ENCODE data around the gene AKAP8L.

Gene AKAP8L

DNA sequence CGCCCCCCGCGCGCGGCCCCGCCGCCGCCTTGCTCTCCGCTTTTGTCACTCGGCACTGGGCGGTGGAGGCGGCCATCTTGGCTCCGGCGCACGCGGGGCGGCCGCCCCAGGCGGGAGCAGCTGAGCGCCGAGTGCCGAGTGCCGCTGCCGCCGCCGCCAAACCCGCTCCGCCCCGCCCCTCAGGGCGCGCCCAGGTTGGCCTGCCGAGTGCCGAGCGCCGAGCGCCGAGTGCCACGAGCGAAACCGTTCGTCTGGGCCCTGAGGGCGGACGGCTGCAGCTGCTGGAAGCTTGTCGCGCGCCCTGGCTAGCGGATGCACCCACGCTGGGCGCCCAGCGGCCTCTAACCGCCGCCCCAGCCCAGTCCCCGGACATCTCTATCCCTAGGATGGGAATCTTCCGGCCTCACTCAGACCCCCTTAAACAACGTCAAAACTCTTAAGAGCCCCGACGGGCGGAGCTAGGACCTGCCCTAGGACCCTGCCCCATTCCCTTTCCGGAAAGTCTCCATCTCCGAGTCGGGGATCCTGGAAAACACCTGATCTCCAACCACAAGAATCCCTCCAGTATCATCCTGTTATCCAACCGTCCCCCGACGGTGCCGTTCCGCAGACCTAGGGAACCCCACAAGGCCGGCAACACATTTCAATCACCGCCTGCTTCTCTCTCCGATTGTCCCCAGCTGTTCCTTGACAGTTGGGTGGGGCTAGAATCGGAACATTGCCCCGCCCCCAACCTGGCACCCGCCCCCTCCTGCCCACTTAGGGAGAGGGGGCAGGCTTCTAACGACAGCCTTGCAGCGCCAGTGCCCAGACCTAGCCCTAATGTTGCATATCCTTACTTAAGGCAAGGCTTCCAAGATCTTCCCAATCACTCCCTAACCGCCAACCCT lies 14.1 kb upstream of the AKAP8L start:
- DNase-seq = peak; percentile 77 to 90

DNA sequence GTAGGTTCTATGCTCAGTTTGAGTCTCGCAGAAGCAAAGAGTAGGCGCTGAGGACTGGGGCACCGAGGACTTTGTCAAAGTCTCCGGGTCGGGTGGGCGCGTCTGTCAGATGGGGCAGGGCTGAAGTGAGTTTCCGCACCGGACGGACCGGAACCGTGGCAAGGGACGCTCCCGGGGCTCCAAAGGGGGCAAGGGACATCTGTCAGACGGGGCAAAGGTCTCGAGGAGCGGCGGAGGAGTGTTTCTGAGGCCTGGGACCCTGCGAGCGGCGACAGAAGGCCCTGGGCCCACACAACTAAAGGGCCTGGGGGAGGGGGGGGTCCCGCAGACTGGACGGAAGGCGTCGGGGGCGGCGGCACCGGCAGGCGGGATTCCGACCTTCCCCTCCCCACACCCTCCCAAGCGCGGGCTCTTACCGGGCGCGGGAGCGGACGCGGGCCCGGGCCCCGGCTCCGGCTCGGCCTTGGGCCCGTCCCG lies 13.3 kb upstream of the AKAP8L start:
- no peak for DNase-seq

DNA sequence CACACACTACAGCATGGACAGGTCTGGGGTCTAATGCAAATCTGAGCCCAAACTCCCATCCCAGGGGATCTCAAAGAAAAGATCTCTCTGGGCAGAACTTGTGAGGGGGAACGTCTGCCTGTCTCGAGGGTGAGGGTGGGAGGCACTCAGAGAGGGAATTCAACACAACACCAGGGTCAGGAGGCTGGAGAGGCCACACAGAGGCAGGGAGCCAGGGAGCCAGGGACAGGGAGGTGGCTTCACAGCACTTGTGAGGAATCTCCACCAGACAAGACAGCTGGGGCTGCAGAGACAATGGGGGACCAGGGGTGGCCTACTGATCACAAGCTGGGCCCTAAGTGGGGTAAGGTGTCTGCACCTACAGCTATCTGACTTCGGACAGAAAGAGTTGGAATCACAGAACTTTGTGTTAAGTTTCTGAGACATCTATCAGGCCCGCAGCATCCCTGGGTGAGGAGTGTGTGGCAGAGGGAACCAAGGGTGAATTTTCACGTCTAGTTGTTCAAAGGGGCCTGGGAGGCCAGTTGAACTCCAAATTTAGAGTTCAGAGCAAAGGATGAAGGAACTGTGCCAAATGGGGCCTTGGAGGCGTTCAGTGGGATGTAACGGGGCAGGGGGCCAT lies 12.7 kb upstream of the AKAP8L start:
- no peak for DNase-seq

DNA sequence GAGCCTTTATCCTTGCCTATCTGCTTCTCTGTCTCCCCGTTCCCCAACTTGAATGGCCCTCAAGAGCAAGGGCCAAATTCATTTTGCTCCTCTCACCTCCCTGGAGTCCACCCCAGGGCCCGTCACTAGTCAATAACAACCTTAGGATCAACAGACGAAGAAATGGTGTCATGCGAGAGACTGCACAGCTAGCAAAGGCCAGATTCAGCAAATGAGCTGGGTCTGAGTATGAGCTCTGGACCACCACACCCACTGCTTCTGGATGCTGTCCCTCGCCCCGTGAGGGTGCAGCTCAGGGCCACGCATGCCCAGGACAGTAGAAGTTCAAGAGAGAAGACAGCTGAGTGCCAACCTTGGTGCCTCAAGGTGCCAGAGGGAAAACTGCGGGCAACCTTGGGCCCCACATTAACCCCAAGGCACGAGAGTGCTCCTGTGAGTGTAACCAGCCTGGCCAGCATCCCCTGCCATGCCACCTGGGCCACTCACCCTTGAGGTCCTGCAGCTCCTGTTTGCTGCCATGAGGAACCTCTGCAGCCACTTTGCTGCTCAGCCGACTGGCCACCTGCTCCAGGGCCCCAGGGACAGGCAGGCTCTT lies 11.8 kb upstream of the AKAP8L start:
- DNase-seq = no peak

DNA sequence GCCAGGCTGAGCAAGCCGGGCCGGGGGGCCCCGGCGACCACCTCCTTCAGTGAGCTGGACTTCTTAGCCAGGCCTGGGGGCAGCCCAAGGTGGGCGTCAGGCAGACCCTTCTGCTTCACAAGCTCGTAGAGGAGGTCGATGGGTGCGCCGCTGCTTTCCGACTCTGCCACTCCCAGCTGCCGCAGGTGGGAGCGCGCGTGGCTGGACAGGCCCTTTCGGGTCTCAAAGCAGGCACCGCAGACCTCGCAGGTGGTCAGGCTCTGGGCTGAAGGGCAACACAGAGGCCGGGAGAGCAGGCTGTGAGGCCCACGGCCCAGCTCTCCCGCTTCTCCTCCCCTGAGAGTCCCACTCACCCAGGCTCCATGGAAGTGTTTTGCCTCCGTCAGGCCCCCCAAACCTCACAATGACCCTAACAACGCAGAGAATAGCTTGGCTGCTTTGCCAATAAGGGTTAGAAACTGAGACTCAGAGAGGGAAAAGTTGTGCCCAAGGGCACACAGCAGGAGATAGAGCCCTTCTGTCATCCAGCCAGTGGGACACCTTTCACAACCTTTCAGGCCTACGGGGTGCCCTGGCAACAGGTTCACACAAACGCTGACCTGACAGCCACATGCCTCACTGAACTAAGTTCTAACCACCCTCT lies 11.2 kb upstream of the AKAP8L start:
- DNase-seq = no peak

DNA sequence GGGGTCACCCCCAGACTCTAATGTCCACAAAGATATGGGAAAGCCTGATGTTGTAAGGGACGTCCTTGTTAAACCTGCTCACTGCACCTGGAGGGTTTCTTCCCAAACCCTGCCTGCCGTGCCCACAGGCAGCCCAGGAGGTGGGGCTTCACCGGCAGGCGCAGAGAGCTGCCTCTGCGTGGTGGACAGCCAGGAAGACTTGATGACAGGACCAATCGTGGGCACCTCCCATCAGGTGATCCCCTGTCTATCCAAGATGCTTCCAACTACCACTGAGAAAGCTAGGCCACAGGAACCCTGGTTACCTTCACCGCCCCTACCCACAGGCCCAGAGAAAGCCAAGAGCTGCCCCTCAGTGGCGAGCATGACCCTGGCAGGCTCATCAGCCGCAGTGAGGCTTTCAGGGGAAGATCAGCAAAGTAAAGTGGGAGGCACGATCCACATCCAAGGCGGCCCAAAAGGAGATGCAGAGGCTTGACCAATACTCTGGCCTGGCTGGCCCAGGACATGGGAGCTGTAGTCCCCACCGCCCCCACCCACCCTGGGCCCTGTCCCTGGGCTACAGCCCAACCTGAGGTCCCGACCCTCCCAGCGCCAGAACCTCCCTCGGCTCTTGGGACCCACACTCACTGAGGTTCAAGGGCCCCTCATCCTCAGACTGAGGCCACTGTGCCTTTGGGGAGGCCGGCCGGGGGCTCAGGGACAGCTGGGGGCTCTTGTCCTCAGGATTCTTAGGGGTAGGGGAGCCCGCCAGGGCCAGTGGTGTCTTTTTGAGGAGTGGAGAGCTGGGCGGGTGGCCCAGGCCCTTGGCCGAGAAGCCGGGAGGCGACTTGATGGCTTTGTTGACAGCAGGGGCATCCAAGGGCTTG lies 10.4 kb upstream of the AKAP8L start:
- DNase-seq = no peak

DNA sequence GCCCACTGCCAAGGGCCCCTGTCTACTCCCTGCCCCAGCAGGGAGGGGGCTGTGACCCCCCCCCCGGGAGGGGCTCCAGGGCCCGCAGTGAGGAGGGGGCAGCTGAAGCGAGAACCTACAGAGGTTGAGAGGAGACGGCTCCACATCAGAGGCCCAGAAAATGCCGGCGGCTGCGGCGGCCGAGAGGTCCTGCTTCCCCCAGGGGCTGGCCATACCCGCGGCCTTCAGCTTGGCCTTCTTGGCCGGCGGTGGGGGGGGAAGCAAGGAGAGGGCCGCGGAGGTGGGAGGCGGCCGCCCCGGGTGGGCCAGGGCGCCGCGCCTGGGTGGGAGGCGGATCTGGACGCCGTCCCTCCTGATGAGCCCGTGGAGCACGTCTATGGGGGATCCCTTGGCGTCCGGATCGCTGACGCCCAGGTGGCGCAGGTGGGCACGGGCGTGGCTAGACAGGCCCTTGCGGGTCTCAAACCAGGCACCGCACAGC lies 9.2 kb upstream of the AKAP8L start:
- no peak for DNase-seq

DNA sequence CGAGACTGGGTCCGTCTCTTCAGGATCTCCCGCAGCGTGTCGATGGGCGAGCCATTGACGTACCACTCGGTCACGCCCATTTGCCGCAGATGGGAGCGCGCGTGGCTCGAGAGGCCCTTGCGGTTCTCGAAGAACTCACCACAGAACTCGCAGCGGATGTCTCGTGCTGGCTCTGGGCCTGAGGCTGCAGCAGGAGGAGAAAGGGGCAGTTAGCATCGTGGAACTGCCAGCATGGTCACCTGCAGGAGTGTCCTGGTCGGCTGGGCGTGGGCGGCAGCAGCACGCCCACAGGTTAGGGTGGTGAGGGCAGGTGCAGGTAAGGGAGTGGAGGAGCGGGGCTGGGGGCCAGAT lies 8.5 kb upstream of the AKAP8L start:
- DNase-seq = no peak

DNA sequence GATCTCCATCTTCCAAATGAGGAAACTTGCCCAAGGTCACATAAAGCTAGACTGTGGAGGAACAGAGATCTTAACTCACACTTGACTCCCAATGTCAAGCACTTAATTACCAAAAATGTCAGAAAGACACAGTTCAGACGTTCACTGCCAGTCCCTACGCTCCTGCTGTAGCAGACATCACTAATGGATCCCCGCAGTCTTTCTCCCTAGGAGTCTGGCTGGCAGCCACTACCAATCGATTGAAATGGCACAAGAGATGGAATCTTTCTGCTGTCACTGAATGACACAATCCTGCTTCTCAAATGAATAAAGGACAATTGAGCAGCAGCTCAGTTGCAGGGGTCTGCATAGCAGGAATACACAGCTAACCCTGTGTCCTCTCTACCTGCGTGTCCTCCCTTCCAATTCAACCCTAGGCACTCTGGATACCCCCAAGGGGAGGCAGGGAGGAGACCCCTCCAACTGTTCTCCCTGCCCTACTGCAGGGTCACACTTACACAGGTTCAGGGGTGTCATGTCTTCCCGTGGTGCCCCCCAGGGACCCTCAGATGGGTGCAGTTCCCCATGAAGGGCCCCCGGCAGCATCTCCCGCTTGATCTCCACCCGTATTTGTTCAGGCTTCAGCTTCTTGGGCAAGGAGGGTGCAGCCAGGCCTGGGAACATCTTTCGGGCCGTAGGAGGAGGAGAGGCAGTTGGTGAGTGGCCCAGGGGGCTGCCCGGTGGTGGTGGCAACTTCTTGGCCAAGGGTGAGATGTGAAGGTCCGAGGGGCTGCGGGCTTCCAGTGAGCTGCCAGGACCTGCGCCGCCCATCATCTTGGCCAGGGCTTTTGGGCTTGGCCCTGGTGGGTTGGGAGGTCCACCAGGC lies 7.9 kb upstream of the AKAP8L start:
- no peak for DNase-seq

DNA sequence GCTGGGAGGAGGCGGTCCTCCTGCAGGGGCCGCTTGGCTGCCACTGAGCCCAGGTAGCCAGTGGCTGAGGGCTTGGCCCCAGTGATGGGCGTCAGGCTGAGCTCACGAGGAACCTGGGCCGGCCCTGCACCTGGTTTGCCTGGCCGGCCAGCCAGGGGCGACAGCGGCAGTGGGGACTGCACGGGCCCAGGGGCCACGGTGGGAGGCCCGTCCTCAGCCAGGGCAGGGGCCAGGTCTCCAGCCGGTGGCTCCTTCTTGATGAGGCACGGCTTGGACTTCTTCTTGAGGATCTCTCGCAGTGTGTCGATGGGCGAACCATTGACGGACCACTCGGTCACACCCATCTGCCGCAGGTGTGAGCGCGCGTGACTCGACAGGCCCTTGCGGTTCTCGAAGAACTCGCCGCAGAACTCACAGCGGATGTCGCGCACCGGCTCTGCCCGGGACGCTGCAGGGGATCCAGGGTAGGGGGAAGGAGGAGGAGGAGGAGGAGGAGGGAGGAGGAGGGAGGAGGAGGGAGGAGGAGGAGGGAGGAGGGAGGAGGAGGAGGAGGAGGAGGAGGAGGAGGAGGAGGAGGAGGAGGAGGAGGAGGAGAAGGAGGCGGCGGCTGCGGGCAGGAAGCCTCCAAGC lies 6.6 kb upstream of the AKAP8L start:
- DNase-seq = no peak

DNA sequence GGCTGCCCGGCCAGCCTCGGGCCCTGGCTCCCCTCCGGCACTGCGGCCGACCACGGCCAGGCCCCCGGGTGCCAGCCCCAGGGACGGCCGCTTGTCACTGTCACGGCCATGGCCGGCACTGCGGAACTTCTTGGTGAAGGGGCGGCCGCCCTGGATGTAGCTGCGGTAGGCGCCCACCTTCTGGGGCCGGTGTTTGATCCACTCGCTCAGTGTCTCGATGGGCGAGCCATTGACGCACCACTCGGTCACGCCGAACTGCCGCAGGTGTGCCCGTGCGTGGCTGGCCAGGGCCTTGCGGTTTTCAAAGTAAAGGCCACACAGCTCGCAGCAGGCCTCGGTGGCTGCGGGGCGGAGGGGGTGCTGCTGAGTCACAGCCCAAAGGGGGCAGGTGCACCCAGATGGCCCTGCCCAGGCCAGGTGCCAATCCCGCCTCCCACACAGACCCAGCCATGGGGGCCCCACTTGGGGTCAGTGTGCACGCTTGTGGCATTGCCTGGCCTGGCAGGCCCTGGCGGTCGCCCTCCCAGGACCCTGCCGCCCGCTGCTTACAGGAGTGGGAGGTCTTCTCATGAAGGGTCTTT lies 6.0 kb upstream of the AKAP8L start:
- DNase-seq = no peak

DNA sequence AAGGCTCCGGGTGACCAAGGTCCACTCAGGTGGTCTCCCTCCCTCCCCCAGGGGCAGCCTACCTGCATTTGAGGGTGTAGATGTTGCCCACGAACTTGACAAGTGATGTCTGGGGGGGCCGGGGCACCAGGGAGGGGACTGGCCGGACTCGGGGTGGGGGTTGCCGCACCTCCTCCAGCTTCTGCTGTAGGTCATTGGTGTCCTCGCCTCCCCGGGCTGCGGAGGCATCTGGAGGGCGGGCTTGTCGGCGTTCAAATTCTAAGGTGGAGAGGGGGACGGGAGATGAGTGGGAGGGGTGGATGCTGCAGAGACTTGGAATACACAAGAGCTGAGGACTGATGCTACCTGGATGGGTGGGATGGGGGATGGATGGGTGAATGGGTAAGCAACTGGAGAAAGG lies 5.3 kb upstream of the AKAP8L start:
- no peak for DNase-seq

DNA sequence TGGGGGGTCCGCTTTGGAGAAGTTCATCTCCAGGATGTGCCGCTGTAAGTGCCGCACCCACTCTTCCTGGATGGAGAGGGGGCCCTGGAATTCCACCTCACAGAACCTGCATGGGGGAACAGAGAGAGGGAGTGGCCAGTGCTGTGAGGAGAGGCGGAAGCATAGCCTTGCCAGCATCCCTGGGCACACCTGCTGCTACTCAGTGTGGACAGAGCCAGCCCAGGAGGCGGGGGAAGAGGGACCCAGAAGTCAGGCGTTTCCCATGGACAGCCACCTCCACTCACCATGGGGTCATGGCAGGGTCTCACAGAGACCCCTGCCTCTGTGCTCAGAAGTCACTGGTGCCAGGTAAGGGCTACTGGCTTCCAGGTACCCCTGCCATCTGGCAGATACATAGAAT lies 4.3 kb upstream of the AKAP8L start:
- DNase-seq = no peak

DNA sequence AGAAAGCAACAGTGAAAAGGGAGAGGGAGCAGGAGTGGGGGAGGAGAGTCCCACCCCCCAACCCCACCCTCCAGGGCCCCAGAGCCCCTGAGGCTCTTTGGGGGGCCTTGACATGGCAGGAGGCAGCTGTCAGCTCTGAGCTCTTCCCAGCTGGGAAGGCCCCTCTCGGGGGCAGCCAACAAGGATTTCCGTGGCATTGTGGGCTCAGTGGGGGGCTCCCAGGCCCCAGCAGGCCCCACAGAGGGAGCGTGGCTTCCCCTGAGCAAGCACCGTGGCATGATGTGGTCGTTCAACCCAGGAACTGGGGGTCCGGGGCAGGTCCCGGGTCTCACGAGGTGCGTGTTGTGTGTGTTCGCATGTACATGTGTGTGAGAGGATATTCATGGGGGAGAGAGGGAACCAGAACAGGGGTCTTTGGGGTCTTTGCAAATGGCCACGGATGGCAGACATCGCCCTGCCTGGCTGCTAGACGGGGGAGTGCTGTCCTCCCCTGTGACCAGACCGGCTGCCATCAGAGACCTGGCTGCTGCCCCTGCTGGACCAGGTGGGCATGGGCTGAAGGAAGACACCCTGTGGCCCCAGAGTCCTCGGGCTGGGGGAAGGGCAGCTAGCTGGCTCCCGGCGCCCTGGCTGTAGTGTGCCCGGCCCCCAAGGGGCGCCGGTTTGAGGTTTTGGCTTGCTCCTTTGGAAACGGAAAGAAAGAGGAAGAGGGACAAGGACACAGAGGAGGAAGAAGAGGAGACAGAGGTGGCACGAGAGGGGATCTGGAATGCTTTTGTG lies 3.7 kb upstream of the AKAP8L start:
- no peak for DNase-seq

DNA sequence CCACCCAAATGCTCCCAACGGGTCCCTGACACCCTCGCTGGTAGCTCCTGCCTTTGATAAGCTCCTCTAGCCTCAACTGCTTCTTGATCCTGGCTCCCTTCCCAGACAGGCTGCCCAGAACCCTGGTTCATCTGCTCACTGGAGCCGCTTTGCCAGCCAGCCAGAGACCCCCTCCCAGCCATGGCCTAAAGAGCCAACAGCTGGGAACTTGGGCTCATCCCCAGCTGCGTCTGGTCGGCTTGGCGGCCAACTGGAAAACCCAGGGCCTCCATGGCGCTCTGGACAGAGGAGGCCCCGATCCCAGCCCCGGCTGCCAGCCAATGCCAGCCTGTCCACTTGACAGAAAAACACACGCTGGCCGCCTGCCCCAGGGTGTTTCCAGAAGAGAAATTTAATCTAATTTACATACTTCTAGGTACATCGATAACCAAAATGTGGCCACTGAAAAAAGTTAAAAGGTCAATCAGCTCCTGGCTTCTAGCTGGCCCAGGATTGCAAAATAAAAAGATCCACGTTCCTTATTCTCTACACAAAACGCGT lies 3.0 kb upstream of the AKAP8L start:
- peak; percentile 20 to 59 for DNase-seq

DNA sequence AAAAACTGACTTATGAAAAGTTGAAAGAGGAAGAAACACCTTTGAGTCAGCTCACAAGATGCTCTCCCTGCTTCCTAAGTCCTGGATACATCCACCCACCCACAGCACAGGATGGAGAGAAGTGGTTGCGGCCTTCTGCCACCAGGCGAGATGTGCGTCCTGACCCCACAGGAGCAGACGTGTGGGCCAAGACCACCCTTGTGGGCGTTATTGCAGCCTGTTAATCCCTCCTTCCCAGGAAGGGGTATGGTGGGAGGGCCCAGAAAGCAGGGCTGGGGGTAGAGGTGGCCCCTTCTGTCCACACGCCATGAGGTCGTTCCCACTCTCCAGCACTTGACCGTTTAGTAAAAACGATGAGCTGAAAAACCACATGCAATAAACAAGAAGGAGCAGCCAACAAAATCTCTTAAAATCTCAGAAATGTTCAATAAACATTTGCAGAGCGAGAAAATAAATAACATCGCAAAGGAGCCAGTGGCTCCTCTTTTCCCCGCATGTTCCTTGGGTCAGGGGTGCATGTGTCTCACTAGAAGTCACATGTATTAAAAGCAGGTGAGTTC lies 2.4 kb upstream of the AKAP8L start:
- DNase-seq = no peak

DNA sequence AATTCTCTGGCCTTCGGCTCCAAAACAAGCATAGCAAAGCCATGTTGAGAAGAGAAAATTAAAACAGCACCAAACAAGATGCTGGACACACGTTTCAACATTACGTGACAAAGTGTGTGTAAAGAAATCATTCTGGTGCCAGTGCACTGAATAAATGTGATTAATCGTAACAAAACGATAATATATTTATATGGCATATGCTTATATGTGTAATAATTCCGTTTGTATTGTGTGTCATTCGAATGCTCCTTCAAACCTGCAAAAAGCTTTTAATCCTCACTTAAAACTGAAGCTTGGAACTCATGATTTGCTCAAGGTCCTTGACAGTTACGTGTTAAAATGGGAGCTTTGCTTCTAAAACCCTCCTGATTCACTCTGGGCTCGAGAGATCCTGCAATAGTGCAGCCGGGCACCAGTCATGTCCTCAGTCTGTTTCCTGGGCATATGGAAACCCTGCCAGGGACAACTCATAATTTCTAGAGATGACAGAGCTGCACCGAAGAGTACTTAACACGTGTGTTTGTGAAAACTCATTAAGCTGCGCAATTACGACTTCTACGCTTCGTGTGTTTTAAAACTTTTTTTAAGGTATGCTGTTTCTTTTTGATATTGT lies 731 bp upstream of the AKAP8L start:
- peak in 1 of 2 experiments; percentile 29 for DNase-seq

DNA sequence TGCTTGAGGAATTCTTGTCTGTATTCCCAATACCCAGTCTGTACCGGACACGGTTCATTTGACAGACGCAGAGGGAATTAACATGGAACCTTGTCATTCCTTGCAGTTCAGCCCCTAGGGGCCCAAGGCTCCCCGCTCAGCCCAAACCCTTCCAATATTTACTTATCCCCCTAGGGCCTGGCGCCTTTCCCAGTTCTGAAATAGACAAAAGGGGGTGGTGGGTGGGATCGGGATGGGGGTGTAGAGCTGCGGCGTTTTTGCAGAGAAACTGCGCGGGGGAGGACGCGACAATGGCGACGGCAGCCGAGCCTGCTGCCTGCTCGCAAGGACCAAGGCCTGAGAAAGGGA lies 583 bp downstream of the AKAP8L start:
- peak in 1 of 2 experiments; percentile 51 for DNase-seq

DNA sequence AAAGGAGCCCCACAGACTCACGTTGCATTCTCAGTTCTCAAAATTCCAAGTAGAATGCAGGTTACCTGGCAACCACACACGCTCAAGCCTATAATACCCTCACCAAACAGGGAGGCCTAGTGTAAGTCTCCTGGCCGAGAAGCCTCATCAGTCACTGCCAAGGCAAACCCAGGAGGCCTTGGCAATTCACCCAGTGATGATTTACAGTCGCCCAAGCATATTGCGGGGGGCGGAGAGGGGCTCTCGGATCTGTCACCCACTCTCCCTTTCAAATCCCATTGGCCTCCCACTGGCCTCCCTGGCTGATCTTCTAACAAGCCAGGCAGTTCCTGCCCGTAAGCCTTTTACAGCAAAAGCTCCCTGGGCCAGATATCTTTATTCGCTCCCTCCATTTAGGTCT lies 1.1 kb downstream of the AKAP8L start:
- DNase-seq = no peak
